Measurements from ENCODE around the gene CNNM4.

Gene CNNM4

DNA sequence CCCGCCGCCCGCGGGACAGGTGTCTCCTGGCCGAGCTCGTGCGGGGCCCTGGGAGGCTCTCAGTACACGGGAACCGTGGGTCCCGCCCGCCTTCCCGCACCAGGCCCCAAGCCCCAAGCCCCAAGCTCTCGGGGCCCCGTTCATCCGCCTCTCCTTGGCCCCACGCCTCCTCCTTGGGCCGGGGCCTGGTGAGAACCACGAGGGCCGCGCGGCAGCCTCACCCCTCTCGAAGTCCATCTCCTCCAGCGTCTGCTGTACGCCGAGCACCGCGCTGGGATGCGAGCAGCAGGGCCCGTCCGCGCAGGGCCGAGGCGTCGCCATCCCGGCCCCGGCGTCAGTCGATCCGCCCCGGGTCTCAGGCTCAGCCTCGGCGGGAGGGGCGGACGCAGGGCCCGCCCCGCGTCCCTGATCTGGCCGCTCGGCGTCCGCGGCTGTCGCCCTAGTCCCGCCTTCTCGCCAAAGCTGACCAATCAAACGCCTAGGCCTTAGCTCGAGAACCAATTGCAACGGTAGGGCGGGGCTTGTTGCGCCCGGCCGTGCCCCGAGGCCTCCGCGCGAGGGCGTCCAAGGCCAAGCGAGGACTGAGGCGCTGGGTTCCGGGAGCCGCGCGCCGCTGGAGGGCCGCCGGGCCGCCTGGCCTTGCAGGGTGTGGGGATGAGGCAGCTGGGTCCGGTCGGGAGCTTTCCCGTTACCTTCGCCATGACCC is 97.1 kb downstream of the CNNM4 start, which contains the start of gene ANKRD39 (continued):
- TF ChIP-seq ZEB2 (tag by site-specific recombination; IDR thresholded peaks at IDR 0.05) (0 out of 2 replicates have a peak, but pooled peaks have one; percentile 35), KLF10 (tag by site-specific recombination; IDR thresholded peaks at IDR 0.05) (0 out of 2 replicates have a peak, but pooled peaks have one; percentile 30), IKZF3 (tag by site-specific recombination; IDR thresholded peaks at IDR 0.05) (0 out of 2 replicates have a peak, but pooled peaks have one; percentile 33), ZNF747 (tag by site-specific recombination; IDR thresholded peaks at IDR 0.05) (no peak), TRIM28 (IDR thresholded peaks at IDR 0.05; ENCODE audit: borderline replicate concordance, low read length) (no peak), ZNF335 (tag by site-specific recombination; conservative IDR thresholded peaks at IDR 0.05) (peak; percentile 84), ZNF266 (tag by site-specific recombination; IDR thresholded peaks at IDR 0.05; ENCODE audit: low read depth) (no peak), KLF8 (tag by site-specific recombination; IDR thresholded peaks at IDR 0.05) (peak; percentile 65; the same call in 1 of the 2 replicates), ZNF132 (tag by site-specific recombination; IDR thresholded peaks at IDR 0.05; ENCODE audit: borderline replicate concordance) (no peak), ZNF24 (tag by site-specific recombination; IDR thresholded peaks at IDR 0.05) (no peak), FEZF1 (tag by site-specific recombination; IDR thresholded peaks at IDR 0.05) (no peak), ZNF341 (tag by site-specific recombination; IDR thresholded peaks at IDR 0.05; ENCODE audit: low read depth) (peak; percentile 18; the same call in 1 of the 2 replicates), GFI1B (tag by site-specific recombination; IDR thresholded peaks at IDR 0.05) (no peak), ZSCAN30 (tag by site-specific recombination; IDR thresholded peaks at IDR 0.05) (peak; percentile 22), ZBTB8A (tag by site-specific recombination; IDR thresholded peaks at IDR 0.05) (peak; percentile 93), ZNF214 (tag by site-specific recombination; IDR thresholded peaks at IDR 0.05; ENCODE audit: borderline replicate concordance) (no peak), ZSCAN16 (tag by site-specific recombination; IDR thresholded peaks at IDR 0.05) (peak; percentile 79; the same call in 1 of the 2 replicates), ZXDB (tag by site-specific recombination; IDR thresholded peaks at IDR 0.05) (peak; percentile 46), ZNF391 (tag by site-specific recombination; IDR thresholded peaks at IDR 0.05; ENCODE audit: borderline replicate concordance, low read depth) (no peak), ZNF354C (tag by site-specific recombination; IDR thresholded peaks at IDR 0.05; ENCODE audit: borderline replicate concordance, low read depth) (no peak), ZNF501 (tag by site-specific recombination; IDR thresholded peaks at IDR 0.05) (peak; percentile 52; the same call in 1 of the 2 replicates), ZNF133 (tag by site-specific recombination; IDR thresholded peaks at IDR 0.05) (no peak), SP7 (tag by site-specific recombination; IDR thresholded peaks at IDR 0.05) (peak; percentile 31; the same call in 1 of the 2 replicates), ZBTB20 (tag by site-specific recombination; IDR thresholded peaks at IDR 0.05) (peak; percentile 94), YY1 (tag by site-specific recombination; IDR thresholded peaks at IDR 0.05) (peak; percentile 46), PRDM4 (tag by site-specific recombination; IDR thresholded peaks at IDR 0.05) (0 out of 2 replicates have a peak, but pooled peaks have one; percentile 10), GLIS2 (tag by site-specific recombination; IDR thresholded peaks at IDR 0.05) (peak; percentile 64), SP3 (tag by site-specific recombination; IDR thresholded peaks at IDR 0.05) (peak; percentile 90), ZNF558 (tag by site-specific recombination; IDR thresholded peaks at IDR 0.05) (no peak), GLI4 (tag by site-specific recombination; IDR thresholded peaks at IDR 0.05) (no peak), ZBTB1 (tag by site-specific recombination; IDR thresholded peaks at IDR 0.05) (0 out of 2 replicates have a peak, but pooled peaks have one; percentile 18)
- TF ChIP-seq, protein P1, sequence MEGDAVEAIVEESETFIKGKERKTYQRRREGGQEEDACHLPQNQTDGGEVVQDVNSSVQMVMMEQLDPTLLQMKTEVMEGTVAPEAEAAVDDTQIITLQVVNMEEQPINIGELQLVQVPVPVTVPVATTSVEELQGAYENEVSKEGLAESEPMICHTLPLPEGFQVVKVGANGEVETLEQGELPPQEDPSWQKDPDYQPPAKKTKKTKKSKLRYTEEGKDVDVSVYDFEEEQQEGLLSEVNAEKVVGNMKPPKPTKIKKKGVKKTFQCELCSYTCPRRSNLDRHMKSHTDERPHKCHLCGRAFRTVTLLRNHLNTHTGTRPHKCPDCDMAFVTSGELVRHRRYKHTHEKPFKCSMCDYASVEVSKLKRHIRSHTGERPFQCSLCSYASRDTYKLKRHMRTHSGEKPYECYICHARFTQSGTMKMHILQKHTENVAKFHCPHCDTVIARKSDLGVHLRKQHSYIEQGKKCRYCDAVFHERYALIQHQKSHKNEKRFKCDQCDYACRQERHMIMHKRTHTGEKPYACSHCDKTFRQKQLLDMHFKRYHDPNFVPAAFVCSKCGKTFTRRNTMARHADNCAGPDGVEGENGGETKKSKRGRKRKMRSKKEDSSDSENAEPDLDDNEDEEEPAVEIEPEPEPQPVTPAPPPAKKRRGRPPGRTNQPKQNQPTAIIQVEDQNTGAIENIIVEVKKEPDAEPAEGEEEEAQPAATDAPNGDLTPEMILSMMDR (tag by site-specific recombination; IDR thresholded peaks at IDR 0.05) = peak; percentile 92
- TF ChIP-seq, protein P2, sequence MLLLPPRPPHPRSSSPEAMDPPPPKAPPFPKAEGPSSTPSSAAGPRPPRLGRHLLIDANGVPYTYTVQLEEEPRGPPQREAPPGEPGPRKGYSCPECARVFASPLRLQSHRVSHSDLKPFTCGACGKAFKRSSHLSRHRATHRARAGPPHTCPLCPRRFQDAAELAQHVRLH (tag by site-specific recombination; IDR thresholded peaks at IDR 0.05) = 0 out of 2 replicates have a peak, but pooled peaks have one; percentile 29
- TF ChIP-seq, protein P3, sequence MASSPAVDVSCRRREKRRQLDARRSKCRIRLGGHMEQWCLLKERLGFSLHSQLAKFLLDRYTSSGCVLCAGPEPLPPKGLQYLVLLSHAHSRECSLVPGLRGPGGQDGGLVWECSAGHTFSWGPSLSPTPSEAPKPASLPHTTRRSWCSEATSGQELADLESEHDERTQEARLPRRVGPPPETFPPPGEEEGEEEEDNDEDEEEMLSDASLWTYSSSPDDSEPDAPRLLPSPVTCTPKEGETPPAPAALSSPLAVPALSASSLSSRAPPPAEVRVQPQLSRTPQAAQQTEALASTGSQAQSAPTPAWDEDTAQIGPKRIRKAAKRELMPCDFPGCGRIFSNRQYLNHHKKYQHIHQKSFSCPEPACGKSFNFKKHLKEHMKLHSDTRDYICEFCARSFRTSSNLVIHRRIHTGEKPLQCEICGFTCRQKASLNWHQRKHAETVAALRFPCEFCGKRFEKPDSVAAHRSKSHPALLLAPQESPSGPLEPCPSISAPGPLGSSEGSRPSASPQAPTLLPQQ (tag by site-specific recombination; IDR thresholded peaks at IDR 0.05) = peak; percentile 72
- TF ChIP-seq, protein P4, sequence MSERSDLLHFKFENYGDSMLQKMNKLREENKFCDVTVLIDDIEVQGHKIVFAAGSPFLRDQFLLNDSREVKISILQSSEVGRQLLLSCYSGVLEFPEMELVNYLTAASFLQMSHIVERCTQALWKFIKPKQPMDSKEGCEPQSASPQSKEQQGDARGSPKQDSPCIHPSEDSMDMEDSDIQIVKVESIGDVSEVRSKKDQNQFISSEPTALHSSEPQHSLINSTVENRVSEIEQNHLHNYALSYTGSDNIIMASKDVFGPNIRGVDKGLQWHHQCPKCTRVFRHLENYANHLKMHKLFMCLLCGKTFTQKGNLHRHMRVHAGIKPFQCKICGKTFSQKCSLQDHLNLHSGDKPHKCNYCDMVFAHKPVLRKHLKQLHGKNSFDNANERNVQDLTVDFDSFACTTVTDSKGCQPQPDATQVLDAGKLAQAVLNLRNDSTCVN (tag by site-specific recombination; optimal IDR thresholded peaks at IDR 0.05) = peak; percentile 79
